ENCODE data around the gene TMEM217. TPM values are rescaled to one million over a fixed set of nuclear protein-coding genes. Genes with fewer than 3 reads are reported as not detected.

Gene TMEM217
- polyA plus RNA-seq, 5 donors, result 2.1 to 2.8 (median 2.3) TPM

DNA sequence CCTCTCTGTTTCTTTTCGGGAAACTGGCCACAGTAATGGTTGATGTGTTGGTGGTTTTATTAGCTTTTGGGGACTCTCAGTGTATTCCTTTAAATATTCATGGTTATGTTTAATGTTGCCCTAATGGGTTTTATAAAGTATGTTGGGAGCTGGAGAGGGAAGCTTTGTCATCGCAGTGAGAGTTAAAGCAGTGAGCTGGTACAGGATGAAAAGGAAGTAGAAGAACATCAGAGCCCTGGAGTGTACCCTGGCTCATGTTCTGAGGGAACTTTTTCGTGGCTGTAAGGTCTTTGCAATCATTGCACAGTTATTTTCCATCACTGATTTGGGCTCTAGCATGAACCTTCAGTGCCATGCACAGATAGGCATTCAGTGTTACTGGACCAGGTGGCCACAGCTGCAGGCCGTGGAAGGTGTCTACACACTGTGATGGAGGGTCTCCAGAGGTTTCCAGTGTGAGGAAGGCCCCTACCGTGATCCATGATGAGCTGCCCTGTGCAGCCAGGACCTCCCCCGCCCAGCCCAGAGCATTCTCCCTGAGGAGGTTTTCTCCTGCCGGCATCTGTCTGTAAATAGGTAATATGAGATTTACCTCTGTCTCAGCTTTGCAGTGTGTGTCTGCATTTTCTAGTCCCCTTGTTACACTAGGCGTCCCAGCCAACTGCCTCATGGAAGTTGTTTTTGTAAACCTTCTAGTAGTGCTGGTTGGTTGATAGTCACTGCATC lies 22.4 kb upstream of the TMEM217 start:
- no peak for DNase-seq

DNA sequence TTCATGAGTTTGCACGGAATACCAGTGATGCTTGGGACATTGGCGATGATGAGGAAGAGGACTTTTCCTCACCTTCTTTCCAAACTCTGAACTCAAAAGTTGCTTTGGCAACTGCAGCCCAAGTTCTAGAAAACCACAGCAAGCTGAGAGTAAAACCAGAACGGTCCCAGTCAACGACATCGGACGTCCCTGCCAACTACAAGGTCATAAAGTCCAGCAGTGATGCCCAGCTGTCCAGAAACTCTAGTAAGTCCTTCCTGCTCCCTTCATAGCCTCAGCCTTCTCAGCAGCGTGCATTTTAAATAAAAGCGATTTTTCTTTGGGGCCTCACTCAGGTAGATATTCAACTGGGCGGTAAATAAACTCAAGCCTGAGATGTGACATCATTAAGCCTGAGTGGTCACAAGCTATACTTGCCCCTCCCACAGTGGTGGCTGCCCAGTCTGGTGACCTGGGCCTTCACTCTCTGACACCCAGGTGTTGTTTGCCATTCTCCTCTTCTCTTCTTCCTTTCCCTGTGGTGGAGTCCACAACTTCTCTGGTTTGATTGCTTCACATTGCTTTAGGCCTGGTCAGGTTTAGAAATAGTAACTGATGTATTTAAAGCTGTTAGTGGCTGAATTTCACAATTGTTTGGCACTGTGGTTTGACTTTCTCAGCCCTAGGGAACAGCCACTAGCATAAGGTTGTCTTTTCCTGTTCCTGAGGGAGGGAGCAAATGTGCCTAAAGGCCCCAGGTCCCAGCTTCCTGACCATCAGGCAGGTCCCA lies 21.6 kb upstream of the TMEM217 start:
- DNase-seq, result peak in 1 of 2 donors; percentile 24

DNA sequence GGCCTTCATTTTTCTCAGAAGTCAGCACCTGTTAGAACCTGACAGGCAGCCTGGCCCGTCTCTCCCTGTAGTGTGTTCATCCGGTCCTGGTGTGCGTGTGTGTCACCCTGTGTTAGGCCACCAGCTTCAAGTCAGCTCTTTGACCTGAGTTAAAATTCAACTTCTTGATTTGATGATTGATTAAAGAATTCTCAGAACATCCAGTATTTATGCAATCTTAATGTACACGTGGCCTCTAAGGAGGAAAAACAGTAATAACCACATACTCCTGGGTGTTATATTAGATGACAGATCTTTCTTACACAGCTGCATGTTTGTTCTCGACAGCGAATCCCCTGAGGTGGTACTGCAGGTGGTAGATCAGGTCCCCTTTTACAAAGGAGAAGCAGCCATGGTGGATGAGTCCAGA lies 19.1 kb upstream of the TMEM217 start:
- DNase-seq, result no peak

GRCh38 chr6:37275350-37275749 lies 17.4 kb upstream of the TMEM217 start:
- no peak for DNase-seq

- no peak for DNase-seq
These were observed 15.7 kb upstream of the TMEM217 start for GRCh38 chr6:37273690-37274089.

DNA sequence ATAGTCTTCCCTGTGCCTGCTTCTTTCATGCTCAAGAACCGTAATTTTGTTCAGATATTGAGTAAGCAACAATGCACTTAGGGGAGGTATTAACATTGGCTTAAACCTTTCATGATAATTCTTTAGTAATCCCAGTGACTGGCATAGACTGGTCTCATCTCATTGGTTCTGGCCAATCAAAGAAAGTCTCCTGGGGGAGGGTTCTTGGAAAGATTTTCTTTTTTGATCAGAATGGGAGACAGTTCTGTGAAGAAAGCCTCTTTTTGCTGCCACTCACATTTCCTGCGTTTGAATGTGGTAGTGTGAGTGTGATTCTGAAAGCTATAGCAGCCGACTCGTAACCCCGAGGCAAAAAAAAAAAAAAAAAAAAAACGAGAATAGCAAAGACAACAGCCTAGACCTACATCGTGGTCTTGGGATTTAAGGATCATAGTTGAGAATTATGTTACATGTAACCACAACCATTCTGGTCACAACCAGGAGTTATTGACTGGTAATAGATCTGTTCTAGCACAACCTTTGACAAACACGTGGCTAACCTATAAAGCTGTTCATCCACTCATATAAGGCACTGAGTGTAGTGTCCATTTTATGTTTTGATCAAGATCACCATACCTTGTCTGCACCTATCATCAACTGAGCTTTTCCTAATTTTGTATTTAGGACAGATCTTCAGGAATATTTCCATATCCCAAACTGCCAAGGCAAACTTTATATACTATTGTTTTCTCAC lies 15.1 kb upstream of the TMEM217 start:
- DNase-seq, result no peak

DNA sequence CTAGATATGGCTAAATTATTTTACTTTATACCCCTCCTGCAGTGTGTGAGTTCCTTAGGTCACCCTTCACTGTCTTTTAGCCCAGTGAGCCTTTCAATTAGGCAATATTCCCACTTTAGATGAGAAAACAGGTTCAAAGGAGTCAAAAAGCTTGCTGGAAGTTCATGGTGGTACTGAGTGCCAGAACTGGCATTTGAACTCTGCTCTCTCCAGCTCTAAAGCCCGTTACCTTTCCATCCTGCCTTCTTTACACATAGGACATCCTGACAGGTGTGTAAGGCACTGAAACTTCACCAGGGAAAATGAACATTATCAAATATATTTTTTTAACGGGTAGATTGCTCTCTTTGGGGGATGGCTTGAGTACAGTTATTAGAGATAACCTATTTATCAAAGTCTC lies 11.2 kb upstream of the TMEM217 start:
- no peak for DNase-seq

GRCh38 chr6:37265860-37266259 lies 7.9 kb upstream of the TMEM217 start:
- no peak for DNase-seq

DNA sequence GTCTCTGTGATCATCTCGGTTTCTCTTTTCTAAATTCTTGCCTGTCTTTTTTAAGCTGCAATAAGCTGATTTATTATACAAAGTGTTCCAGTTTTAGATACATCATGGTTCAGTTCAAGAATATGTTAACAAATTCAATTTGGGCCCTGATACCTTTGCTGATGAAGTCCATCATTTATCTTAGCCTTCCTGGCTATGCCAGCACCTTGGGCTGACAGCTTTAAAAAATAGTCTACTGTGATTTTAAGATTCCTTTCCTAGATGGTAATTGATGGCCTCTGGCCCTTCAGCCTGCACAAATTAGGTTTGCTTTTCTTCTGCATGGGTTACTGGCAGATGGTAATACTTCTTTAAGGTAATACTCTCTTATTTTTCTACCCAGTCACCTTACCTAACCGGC lies 7.1 kb upstream of the TMEM217 start:
- no peak for DNase-seq

DNA sequence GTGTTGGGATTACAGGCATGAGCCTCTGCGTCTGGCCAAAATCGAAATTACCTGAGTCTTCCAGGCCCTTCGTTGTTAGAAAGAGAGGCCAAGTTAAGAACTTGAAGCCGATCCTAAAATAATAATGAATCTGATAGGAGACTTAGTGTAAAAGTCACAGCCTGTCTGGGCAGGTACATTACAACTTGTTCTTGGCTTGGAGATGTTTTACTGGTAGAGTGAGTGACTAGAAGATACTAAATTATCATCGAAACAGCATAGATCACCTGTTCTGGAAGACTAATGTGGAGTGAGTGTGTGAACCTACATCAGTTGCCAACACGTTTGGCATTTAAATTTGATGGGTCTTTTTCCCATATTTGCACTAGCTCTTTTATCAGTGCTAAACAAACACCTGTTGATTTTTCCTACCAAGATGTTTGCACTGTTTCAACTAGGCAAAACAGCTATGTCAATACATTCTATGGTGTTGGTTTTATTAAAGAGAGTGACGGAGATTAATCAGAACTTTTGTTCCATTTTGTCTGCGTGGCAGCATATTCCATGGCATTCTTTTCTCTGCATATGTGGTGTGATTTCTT lies 4.6 kb upstream of the TMEM217 start:
- no peak for DNase-seq

DNA sequence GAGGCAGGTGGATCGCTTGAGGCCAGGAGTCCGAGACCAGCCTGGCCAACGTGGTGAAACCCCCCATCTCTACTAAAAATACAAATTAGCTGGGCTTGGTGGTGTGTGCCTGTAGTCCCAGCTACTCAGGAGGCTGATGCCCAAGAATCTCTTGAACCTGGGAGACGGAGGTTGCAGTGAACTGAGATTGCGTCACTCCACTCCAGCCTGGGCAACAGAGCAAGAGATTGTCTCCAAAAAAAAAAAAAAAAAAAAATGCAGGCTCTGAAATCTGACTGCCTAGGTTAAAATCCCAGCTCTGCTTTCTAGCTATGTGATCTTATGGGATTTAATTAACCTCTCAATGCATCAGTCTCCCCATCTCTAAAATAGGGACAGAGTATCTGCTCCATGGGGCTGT lies 3.3 kb upstream of the TMEM217 start:
- DNase-seq, result no peak

DNA sequence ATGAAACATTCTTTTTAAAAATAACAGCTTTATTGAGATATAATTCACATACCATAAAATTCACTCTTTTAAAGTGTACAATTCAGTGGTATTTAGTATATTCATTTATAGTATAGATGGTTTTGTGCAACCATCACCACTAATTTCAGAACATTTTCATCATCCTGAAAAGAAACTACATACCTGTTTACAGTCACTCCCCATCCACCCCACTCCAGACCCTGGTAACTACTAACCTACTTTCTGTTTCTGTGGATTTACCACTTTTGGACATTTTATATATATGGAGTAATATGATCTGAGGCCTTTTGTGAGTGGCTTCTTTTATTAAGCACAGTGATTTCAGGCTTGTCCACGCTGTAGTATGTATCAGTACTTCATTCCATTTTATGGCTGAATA lies 2.5 kb upstream of the TMEM217 start:
- DNase-seq, result no peak

- DNase-seq, result no peak
These were observed 2.1 kb upstream of the TMEM217 start for GRCh38 chr6:37260040-37260439.

GRCh38 chr6:37259191-37259590 lies 1.2 kb upstream of the TMEM217 start:
- no peak for DNase-seq

DNA sequence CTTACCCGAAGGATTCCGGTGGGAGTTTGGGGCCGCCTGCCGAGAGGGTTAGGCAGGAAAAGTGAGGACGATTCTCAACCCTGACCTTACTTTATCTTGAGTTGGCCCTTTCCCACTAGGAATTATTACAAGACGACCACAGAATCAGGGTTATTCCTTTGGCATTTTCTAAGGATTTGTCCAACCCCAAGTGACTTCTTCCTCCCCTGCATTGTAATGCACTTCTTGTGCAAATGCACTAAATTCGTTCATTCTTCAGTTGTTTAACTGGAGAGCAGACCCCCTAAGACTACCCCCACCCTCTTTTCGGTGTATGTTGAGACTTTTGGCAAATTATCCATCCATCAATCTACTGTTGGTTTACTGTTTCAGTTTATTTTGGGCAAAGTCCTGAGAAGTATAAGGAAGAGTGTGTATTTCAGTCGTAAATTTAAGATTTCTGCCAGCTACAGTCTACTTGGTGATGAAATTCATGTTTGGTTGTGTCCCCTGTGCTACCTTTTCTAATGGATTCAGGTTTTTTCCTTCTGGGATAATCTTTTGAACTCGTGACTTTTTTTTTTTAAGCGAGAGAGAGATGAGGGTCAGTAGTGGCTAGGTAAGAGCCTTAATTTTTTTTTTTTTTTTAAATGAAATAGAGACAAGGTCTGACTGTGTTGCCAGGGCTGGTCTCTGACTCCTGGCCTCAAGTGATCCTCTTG lies 611 bp upstream of the TMEM217 start:
- no peak for DNase-seq

DNA sequence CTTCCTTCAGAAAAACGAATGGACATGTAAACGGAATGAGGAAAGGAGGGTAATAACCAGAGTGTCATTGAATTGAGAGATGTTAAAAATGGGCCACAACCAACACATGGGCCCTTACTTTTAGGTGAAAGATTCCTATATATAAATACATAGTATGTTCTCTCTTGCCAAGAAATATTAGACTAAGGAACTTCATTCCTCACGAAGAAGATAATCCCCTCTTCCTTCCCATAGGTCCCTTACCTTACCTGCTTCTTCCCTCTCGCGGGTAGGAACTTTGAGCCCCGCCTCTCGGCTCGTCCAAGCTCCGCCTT lies 667 bp downstream of the TMEM217 start:
- no peak for DNase-seq

GRCh38 chr6:37256692-37257319 lies 1.1 kb downstream of the TMEM217 start:
- DNase-seq, result no peak

DNA sequence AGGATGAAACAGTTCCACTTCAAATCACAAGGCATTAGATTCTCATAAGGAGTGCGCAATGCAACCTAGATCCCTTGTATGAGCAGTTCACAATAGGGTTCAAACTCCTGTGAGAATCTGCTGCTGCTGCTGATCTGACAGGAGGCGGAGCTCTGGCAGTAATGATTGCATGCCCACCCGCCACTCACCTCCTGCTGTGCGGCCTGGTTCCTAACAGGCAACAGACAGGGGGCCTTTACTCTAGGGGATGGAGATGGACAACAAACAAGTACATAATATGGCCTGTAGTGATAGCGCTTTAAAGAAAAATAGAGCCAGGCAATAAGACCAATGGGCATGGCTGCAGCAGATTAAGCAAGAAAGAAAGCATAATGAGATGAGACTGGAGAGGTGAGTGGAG lies 3.1 kb downstream of the TMEM217 start:
- no peak for DNase-seq

- no peak for DNase-seq
These were observed 4.4 kb downstream of the TMEM217 start for GRCh38 chr6:37253486-37254007.

- no peak for DNase-seq
These were observed 6.6 kb downstream of the TMEM217 start for GRCh38 chr6:37251211-37251780.

Data from right lung (tissue), 5 donors.